Activated CD4-positive, CD25-positive, alpha-beta regulatory T cell (primary cell): ENCODE results near the gene RNPS1.
"Not testable (repeated sequence)": the region's sequence is repeated elsewhere in the genome, so short reads cannot be mapped to it uniquely, and the experiment has no call there.

Experiments used
- DNase-seq, 4 experiments: peaks; one replicate each; lab custom pipeline; 2025; lab: John Stamatoyannopoulos, UW

RNPS1 gene

DNA sequence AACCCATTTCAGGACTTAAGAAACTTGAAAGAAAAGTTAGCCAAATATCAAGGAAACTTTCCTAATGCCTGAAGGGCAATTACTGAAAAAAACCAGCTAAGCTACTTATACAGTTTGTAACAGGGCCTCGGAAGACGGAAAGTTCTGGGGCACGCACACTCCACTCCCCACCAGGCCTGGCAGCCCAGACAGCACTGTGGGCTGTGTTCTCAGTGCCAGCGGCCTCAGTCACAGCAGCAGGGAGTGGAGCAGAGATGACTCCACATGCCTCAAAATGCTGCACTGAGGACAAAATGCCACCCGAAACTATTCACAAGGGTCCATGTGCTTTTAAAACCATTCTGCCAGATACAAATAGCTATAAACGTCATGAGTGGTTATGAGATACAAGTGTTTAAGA, 10.2 kb downstream of the RNPS1 start:
- DNase-seq, result no peak

DNA sequence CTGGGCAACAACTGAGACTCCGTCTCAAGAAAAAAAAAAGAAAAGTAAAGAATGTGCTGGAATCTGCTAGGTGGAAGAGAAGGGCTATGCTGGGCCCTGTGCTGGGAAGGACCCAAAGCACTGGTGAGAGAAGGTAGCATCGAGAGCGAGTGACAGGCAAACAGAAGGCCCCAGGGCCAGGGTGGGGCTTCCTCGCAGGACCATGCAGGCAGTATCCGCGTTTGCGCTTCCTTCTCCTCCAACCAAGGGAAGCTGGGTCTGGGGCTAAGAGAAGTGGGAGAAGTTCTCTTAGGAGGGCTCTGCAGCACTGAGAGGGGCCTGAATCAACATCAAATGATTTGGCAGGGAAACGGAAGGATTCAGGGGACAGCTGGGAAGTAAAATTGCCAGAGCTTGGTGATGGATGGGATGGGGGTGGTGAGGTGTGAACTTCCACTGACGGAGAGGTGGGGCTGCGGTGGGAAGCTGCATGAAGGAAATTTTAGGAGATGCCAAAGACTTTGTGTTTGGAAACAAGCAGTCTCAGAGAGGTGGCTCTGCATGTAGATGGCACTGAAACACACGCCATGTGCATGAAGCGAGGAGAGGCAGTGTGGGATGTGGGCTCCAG, 11.3 kb downstream of the RNPS1 start:
- DNase-seq, result no peak

DNA sequence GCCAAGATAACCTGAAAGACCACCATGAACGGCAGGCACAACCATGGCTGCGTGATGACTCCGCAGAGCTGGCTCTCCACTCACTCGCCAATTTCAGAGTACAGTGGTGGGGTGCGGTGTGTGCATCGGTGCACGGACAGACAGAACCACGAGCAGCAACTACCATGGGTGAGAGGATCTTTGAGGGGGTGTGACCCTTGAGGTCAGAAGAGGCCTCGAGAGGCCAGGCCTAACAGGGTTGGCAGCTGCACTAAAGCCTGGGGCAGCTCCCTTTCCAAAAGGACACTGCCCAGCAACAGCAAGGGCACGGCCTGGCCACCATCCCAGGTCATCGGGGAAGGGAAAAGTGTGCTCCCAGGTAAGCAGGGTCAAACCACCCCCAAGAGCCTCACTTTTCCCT, 14.6 kb downstream of the RNPS1 start:
- DNase-seq, result no peak

DNA sequence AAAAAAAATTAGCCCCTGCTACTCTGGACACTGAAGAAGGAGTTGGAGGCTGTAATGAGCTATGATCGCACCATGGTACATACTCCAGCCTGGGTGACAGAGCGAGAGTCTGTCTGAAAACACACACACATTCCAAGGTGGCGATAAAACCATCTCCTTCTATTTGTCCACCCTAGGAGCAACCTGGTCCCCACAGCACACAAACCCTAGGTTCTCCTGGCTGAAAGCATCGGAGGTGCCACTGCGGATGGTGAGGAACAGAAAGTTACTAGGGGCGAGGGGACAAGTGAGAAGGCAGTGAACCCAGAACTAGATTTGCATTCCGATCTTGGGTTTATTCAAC, 15.1 kb downstream of the RNPS1 start:
- DNase-seq, result no peak

DNA sequence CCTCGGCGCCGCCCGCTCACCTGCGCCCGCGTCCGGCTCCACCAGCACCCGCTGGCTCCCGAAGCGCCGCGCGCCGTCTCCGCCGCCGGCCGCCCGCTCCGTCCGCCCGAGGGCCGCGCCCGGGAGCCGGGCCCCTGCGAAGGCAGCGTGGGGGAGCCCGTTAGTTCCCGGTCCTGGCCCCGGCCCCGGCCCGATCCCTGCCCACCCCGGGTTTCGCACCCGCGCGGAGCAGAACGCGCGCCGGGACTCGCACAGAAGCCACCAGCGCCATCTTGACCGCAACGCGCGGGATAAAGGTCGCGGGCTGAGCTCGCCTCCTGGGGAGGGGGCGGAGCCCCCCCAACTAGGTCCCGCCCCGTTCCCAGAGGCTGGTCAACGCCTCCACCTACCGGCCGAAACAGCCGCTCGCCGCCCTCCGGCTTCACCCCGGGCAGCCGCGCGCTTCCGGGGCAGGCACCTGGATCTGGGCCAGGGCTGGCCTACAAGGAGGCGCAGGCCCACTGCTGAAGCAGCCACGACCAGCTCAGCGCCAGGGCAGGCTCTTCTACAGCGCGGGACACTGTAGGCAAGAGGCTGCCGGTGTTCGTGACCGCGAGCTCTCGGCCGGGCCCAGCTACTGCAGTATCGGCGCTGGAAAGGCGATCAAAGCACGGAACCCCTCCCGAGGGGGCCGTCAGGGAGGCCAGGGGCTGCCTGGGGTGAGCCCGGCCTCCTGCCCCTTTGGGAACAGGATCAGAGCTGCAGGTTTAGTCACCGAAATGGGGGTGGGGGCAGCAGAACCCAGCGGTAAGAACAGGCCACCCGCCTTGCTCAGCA, 16.4 kb downstream of the RNPS1 start, which contains the start of gene ECI1:
TSS of gene ECI1 (minus strand) at position 292 of the 816 bp plus-strand sequence. CDS start at position 271, 21 bp downstream.
- peak; percentile 52 to 61 (median 58) for DNase-seq

DNA sequence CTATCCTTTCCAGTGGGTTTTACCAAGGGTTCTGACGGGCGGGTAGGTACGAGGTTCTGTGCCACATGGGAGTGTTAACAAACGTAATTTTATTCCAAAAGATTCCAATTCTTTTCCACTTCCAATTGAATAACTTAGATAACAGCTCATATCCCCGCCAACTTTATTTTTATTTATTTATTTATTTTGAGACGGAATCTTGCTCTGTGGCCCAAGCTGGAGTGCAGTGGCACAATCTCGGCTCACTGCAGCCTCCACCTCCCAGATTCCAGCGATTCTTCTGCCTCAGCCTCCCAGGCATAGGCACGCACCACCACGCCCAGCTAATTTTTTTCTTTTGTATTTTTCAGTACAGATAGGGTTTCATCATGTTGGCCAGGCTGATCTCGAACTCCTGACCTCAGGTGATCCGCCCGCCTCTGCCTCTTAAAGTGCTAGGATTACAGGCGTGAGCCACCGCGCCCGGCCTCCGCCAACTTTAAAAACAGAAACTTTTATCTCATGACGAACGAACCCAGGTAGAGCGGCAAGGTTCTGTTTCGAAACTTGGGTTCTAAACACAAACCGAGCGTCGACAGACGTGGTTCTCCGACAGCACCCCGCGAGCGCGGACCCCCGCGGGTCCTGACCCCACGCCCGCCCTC, 17.2 kb downstream of the RNPS1 start:
- no peak for DNase-seq

DNA sequence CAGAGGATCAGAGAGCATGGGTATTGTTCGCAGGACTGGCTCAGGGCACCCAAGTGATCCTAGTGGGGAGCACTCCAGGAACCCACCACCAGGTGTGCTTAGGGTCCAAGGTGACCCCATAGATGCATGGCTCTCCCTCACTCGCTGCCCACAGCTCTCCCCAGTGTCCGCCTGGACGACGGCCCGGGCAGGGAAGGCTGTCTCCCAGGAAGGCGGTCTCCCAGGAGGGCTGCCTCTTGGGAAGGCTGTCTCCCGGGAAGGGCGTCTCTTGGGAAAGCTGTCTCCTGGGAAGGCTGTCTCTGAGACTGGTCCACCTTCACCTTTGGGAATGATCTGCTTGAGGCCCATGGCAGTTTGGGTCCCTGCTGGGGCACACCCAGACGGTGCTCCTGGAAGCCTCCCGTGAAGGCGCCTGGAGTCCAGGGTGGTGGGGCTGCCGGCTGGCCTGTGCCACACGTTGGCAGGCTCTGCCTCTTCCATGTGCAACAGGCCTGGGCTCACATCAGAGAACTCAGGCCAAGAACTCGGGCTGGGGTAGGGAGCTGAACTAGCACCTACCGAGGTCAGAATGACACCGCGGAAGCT, 21.5 kb downstream of the RNPS1 start:
- DNase-seq, result no peak

DNA sequence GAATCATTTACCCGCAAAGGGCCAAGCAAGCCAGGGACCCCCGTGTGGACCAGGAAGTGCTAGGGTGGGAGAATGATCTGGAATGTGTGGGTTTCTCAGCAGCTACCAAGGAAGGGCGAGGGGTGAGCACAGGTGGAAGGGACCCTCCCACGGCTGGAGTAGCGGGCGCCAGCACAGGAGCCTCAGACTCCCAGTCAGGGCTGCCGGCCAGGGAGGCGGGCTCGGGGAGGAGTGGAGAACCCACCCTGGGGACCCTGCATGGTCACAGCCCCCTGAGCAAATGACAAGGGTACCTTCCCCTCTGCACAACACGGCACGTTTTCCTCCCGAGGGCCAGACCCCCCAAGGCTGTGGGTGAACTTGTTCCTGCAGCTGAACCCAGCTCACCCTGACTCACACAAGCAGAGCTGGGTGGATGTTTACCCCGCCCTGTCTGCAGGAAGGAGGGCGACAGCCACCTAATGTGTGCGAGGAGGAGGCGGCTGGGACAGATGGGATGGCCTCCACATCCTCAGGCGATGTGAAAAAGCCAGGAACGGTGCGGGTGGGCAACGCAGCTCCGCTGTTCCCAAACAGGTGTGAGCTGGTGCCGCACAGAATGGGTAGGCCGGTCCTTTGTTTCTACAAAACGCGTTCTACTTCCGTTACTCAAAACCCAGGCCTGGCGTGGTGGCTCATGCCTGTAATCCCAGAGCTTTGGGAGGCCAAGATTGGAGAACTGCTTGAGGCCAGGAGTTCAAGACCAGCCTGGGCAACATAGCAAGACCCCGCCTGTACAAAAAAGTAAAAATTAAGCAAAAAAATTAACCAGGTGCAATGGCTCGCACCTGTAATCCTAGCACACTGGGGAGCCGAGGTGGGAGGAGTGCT, 22.8 kb downstream of the RNPS1 start:
- DNase-seq, result no peak

DNA sequence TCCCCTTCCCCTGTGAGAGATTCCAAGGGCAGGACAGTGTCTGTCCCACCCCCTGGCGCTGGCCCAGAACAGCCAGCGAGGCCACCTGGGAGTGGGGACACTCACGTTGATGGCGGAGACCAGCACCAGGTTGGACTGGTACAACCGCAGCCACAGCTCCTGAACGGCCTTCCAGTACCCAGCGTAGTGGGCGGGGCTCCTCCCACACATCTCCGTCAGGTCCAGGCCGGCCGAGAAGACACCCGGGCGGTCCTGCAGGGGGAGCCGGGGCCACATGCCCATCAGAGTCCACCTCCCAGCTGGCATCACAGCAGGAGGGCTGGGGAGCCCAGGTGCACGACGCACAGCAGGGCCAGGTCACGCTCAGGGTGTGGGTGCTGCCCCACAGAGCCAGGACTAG, 23.6 kb downstream of the RNPS1 start:
- DNase-seq, result no peak

DNA sequence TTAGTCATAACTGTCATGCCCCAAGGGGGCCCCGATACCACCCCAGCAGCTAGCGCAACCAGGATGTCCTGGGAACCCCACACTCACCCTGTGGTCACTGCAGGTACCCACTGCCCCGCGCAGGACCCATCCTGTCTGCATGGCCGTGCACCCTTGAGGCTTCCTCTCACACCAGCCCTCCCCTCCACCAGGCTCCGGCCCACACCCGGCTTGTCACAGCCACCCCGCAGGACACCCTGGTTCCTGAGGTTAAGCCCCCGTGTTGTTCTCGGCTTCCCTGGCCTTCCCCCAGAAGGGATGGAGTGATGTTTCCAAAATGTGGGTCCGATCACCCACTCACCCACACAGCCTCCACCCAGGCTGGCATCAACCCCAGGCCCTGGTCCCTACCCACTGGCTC, 24.1 kb downstream of the RNPS1 start:
- no peak for DNase-seq

DNA sequence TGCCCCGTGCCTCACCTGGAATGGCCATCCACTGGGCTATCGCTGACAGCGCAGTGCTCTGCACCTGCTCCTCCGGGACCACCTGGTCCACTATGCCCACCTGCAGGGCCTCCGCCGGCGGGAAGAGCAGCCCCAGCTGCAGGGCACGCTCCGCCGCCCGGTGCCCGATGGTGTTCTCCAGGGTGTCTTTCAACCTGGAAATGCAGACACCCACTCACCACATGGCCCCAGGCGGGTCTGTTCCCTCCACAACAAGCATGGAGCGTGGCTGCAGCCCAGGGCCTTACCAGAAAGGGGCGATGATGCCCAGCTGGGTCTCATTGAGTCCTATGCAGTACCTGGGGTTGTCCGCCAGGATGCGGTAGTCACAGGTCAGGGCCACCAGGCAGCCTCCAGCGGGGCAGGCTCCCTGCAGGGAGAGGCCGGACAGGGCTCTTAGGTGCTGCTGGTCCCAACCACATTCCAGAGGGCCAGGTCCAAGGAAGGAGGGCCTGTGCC, 24.8 kb downstream of the RNPS1 start:
- no peak for DNase-seq

DNA sequence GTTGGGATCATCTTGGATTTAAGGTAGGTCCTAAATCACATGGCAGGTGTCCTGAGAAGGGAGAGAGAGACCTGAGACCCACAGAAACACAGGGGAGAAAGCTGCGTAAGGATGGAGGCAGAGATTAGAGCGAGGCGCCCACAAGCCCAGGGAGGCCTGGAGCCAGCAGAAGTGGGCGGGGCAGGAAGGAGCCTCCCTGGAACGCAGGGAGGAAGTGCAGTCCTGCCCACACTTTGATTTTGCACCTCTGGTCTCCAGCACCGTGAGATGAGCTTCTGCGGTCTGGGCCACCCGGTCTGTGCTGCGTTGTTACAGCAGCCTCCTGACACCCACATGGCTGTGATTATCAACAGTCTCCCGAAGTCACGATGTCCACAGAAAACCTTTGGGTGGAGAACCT, 25.3 kb downstream of the RNPS1 start:
- no peak for DNase-seq

DNA sequence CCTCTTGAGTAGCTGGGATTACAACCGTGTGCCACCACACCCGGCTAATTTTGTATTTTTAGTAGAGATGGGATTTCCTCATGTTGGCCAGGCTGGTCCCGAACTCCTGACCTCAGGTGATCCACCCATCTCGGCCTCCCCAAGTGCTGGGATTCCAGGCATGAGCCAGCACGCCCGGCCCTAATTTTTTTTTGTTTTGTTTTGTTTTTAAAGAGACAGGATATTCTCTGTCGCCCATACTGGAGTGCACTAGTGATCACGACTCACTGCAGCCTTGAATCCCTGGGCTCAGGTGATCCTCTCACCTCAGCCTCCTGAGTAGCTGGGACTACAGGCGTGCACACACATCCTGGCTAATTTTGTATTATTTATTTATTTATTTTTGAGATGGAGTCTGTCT, 27.6 kb downstream of the RNPS1 start:
- not testable (repeated sequence) for DNase-seq

DNA sequence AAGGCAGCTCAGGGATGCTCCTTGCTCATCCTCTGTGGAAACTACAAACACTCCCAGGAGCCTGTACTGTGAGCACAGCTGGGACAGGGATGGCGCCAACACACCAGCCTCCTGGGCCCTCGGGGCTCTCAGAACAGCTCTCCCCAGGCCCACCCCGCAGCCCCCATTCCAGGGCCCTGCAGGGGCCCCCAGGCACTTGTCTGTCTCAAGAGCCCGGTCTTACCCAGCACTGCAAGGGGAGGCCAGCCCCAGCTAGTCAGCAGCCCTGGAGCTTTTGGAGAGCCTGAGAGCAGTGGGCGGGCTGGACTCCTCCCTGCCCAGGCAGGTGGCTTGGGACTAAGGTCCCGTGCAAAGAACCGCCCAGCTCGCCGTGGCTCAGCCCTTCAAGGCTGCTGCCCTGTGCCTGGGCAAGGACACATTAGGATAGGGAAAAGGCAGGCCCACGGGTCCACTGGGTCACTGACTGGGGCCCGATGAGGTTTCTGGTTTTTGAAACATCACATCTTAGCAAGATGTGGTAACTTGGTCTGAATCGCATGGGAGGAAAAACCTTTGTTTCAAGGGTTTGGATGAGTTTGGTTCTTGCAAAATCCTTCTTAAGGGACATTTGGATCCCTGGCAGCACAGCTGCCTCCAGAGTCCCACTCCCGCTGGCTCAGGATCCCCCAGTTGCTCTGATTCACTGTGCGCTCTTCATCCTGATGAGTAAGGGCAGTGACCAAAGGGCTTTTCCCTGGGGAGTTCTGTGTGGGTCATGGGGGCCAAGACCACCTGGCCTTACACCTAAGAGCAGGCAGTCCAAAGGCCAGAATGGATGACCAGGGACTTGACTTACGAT, 28.9 kb downstream of the RNPS1 start:
- DNase-seq, result no peak

DNA sequence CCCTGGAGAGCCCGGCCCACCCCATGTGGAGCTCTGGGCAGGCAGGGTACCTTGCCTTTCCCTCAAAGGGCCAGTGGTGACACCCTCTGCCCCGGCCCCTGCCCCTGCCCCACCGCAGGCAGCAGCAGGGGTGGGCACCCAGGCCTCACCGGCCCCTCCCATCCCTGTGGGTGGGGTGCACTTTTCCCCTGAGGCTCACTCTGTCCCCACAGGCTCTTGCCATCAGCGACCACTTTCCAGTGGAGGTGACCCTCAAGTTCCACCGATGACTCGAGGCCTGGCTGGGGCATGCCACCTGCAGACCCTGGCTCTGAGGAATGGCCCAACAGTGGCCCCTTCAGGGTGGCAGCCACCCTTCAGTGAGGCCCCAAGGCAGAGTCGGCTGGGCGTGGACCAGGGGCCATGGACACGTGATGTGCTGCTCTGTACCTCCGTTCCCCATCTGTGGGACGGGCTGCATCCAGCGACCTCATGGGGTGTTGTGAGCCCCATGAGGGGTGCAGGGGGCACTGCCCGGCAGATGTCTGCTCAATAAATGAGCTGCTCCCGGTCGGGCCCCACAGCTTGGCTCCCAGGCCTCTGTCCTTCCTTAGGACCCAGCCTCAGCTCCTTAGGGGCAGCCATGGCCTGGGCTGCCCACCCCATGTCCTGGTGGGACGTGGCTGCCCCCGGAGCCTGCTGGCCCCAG, 29.6 kb downstream of the RNPS1 start:
- DNase-seq, result no peak

DNA sequence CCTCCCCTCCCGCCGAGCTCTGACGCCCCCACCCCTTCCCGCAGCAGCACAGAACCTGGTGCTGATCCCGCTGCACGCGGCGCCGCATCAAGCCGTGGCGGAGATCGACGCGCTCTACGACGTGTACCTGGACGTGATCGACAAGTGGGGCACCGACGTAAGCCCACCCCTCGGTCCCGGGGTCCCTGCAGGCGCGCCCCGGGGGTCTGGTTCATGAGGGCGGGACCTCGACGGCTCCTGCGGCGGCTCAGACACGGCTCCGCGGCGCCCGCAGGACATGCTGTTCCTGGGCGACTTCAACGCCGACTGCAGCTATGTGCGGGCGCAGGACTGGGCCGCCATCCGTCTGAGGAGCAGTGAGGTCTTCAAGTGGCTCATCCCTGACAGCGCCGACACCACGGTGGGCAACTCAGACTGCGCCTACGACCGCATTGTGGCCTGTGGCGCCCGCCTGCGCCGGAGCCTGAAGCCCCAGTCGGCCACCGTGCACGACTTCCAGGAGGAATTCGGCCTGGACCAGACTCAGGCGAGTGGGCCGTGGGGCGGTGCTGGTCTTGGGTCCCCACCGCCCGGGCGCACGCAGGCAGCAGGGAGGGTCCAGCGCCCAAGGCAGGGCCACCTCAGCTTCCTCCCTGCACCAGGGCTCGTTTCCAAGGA, 30.3 kb downstream of the RNPS1 start:
- DNase-seq, result no peak

DNA sequence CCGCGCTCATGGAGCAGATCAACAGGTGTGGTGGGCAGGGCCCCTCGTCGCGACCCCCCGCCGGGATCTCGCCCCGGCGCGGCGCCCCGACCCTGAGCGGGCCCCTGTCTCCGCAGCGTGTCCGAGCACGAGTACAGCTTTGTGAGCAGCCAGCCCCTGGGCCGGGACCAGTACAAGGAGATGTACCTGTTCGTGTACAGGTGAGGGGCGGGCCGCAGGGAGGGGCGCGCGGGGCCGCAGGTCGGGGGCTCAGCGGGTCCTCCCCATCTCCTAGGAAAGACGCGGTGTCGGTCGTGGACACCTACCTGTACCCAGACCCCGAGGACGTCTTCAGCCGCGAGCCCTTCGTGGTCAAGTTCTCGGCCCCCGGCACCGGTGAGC, 30.8 kb downstream of the RNPS1 start:
- DNase-seq, result no peak

DNA sequence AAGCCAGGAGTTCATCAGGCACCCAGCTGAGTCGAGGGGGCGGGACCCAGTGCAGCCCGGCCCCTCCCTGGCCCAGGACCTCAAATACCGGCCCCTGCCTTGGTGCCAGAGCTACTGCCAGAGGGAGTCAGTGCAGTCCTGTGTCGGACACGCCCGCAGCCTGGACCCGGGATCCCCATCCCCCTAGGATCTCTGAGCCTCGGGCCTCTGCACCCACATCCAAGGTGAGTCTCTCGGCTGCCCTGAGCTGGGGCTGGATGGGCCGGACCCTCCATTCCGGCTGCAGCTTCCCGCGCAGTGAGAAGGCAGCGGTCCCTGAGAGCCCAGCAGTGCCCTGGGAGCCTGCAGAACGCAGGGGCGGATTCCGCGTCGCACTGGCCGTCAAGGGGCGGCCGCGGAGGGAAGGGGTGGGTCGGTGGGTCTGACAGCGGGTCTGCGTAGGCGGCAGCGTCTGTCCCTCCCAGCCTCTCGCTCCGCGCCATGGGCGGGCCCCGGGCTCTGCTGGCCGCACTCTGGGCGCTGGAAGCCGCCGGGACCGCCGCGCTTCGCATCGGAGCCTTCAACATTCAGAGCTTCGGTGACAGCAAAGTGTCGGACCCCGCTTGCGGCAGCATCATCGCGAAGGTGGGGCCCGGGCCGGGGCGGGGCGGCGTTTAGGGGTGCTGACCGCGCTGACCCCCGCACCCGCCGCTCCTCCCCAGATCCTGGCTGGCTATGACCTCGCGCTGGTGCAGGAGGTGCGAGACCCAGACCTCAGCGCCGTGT, 31.4 kb downstream of the RNPS1 start, which contains the start of gene DNASE1L2:
TSS of gene DNASE1L2 (plus strand) at position 108 of the 765 bp plus-strand sequence. CDS start at position 481, 373 bp downstream.
- DNase-seq, result no peak
